Kidney (tissue), 14 donors: Measurements from ENCODE around the gene GUCY2F. TPM values are rescaled to one million over a fixed set of nuclear protein-coding genes. Genes with fewer than 3 reads are reported as not detected.

Source experiments
- DNase-seq, 5 donors: peaks; one replicate each; pipeline ENCODE4 v3.0.0-alpha.2; 2013 to 2020
- FAIRE-seq: peaks from 2 replicates; lab custom pipeline; 2012; peaks lifted over from hg19 to GRCh38; lab: Jason Lieb, UNC
- H3K27ac ChIP-seq, 2 donors: one replicate each; pipeline ENCODE4 v1.7.0; 2013; ENCODE audit warnings: low read depth in 2 of 2, low read length in 2 of 2, inconsistent platforms in 1 of 2
- H3K27me3 ChIP-seq: one replicate; pipeline ENCODE4 v1.7.1; 2013; ENCODE audit warnings: low read length, inconsistent platforms; ENCODE audit not compliant: control insufficient read depth, insufficient read depth
- H3K36me3 ChIP-seq, 3 donors: one replicate each; pipeline versions ENCODE4 v1.7.0 to v1.7.1; 2013; ENCODE audit warnings: low read length in 3 of 3, control low read depth in 1 of 3, inconsistent platforms in 1 of 3; ENCODE audit not compliant: insufficient read depth in 3 of 3, control insufficient read depth in 2 of 3
- H3K4me1 ChIP-seq, 3 donors: one replicate each; pipeline versions ENCODE4 v1.7.0 to v1.7.1; 2013; ENCODE audit warnings: low read length in 3 of 3, inconsistent platforms in 1 of 3, low read depth in 1 of 3; ENCODE audit not compliant: control insufficient read depth in 2 of 3, insufficient read depth in 2 of 3
- H3K4me3 ChIP-seq, 3 donors: one replicate each; pipeline versions ENCODE4 v1.7.0 to v1.8.1; 2013; ENCODE audit warnings: low read length in 3 of 3, control low read depth in 1 of 3, inconsistent platforms in 1 of 3
- H3K9ac ChIP-seq, 3 donors: one replicate each; pipeline versions ENCODE4 v1.7.0 to v1.7.1; 2013; ENCODE audit warnings: low read length in 3 of 3, control low read depth in 1 of 3, inconsistent platforms in 1 of 3
- H3K9me3 ChIP-seq, 3 donors: one replicate each; pipeline versions ENCODE4 v1.7.0 to v1.7.1; 2013; ENCODE audit warnings: low read length in 3 of 3, control low read depth in 1 of 3, inconsistent platforms in 1 of 3; ENCODE audit not compliant: control insufficient read depth in 2 of 3, insufficient read depth in 1 of 3
- CTCF ChIP-seq: IDR thresholded peaks from 3 replicates; pipeline ENCODE4 v1.5.1; 2012; ENCODE audit warnings: mild to moderate bottlenecking, moderate library complexity, borderline replicate concordance; ENCODE audit not compliant: insufficient read depth; ENCODE audit errors: extremely low read depth
- intact Hi-C: fragments of 100-400 bp; cut with DNase I; formaldehyde crosslinking; loops from one replicate; pipeline ENCODE4 v1.11.1; 2022
- polyA plus RNA-seq: library from polyadenylated mRNA; stranded (reverse); fragments of 350-450 nt; fragmentation: Illumina TruSeq; extraction: RNeasy Lipid Tissue Mini Kit (QIAGEN cat#74804); gene quantifications from one replicate; pipeline ENCODE4 v1.2.3, GENCODE V29; 2014; ENCODE audit warnings: low read depth, low replicate concordance; ENCODE audit not compliant: insufficient read depth
- total RNA-seq: library from RNA; stranded (reverse); fragmentation: NEBNext Ultra II Directional; extraction: Animal tissue kit (Norgen Biotek cat#: 25700); gene quantifications from one replicate; pipeline ENCODE4 v1.2.1, GENCODE V29; 2021
- donor health status: control.
- donor health status: control.
- donor health status: control.
- donor health status: control.
- donor health status: control.
- donor health status: DM: yes; HTN: yes; CAD: no.
- donor health status: Normal renal cell carcinoma (clear cell type).

The GUCY2F gene
- total and polyA plus RNA-seq, 2 donors from 2014 or later: not detected

DNA sequence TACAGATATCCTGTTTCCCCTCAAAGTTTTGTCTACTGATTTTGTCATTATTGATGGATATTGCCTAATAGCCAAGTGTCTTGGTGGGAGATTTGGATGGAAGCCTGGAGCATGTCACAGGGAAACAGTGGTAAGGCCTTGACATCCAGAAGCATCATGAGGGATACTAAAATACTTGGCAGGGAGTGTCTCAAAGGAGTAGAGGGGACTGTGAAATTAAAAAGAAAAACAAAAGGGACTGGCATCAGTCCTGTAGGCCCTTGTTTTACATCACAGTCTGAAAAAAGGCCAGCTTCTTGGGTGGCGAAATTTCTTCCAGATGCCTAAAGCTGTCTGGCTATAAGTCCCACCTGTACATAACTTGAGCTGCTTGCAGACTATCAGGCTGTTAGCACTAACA, 83.8 kb downstream of the GUCY2F start:
- DNase-seq: no peak
- intact Hi-C loops: no loop called here
- Histone ChIP-seq H3K27me3 (peaks cover 9% of the 10 kb centered on the region), H3K27ac (no peak overlapping the region), H3K4me1 (no peaks in the 10 kb centered on the region), H3K9ac (no peak overlapping the region), H3K9me3 (no peaks in the 10 kb centered on the region), H3K4me3 (no peak overlapping the region), H3K36me3 (no peaks in the 10 kb centered on the region)
- no peak for TF ChIP-seq CTCF
- no peak for FAIRE-seq

GRCh38 chrX:109393859-109394258, 88.0 kb downstream of the GUCY2F start:
- no peaks in the 10 kb centered on the region for H3K36me3 ChIP-seq
- TF ChIP-seq CTCF: no peak
- H3K27me3 ChIP-seq: peaks cover 7% of the 10 kb centered on the region

DNA sequence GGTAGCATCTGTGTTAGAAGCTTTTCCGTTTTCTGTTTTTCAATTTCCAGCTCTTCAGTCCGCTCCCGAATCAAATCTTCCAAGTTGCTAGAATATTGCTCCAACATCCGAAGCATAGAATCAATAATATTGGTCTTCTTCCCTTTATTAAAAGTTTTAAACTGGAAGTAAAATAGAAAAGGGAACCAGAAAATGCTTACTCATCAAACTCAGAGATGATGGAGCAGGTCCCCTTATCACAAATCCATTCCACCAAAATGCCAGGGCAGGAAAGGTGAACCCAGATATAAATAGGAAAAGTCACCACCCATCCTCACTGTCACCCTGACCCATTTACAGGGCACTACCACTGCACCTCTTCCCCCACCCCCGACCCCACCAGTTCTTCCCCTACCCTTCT, 89.0 kb downstream of the GUCY2F start:
- no peak overlapping the region for H3K27ac ChIP-seq
- no peak for TF ChIP-seq CTCF
- no peaks in the 10 kb centered on the region for H3K9me3 ChIP-seq
- FAIRE-seq (no peak), DNase-seq (no peak)
- peaks cover 7% of the 10 kb centered on the region for H3K27me3 ChIP-seq
- no peak overlapping the region for H3K4me3 ChIP-seq
- no peaks in the 10 kb centered on the region for H3K36me3 ChIP-seq
- intact Hi-C loops: no loop called here
- no peak overlapping the region for H3K9ac ChIP-seq
- no peaks in the 10 kb centered on the region for H3K4me1 ChIP-seq

More at GRCh38 chrX:109393859-109394258, 88.0 kb downstream of the GUCY2F start:
- no peaks in the 10 kb centered on the region for H3K4me1 ChIP-seq
- H3K4me3 ChIP-seq: no peak overlapping the region
- FAIRE-seq (no peak), DNase-seq (peak in 2 of 5 donors; percentile 14 to 22)
- intact Hi-C loops: no loop called here
- H3K27ac ChIP-seq: no peak overlapping the region
- no peak overlapping the region for H3K9ac ChIP-seq
- H3K9me3 ChIP-seq: no peaks in the 10 kb centered on the region

GRCh38 chrX:109390556-109390955, 91.3 kb downstream of the GUCY2F start:
- no peak for TF ChIP-seq CTCF
- Histone ChIP-seq H3K4me1 (no peaks in the 10 kb centered on the region), H3K9ac (no peak overlapping the region), H3K36me3 (no peaks in the 10 kb centered on the region), H3K9me3 (no peaks in the 10 kb centered on the region), H3K4me3 (no peak overlapping the region), H3K27ac (no peak overlapping the region), H3K27me3 (peaks cover 6% of the 10 kb centered on the region)
- no peak for FAIRE-seq
- intact Hi-C loops: no loop called here
- no peak for DNase-seq
